Measurements from ENCODE around the gene NTRK1. TPM values are rescaled to one million over a fixed set of nuclear protein-coding genes. Genes with fewer than 3 reads are reported as not detected.

The NTRK1 gene
- total RNA-seq, 2 donors from 2014 or later: 0.59 to 31.4 TPM

DNA sequence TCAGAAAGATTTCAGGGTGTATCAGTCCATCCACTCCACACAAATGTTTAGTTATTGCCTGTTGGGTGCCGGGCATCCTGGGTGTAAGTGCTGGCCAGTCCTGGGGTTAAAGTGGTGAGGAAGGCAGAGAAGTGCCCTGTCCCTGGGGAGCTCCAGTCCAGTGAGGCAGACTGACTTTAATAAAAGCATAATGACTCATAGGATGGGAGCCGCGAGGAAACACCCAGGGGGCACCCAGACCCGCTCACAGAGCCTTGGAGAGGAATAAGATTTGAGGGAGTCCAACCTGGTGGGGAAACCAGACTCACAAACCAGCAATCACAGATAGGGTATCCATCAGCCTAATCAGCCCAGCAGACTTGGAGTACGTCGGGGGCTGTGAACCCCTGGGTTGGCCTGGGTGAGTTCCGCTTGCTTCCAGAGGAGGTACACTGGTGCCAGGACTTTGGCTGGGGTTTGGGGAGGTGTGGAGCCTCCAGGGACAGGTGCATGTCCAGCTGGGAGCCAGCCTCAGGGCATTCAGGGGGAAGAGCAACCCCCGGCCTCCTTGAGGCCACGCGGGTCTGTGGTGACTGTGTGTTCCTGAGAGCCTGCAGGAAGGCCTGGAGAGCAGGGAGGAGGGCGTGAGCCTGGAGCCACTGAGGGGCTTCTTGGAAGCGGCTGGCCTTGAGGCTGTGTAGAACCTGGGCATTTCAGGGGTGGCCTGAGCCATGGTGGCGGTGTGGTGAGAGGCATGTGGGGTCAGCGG is 36.6 kb downstream of the NTRK1 start:
- H3K27ac ChIP-seq: no peak overlapping the region
- no peak for TF ChIP-seq POLR2A (IDR thresholded peaks at IDR 0.05)
- TF ChIP-seq POLR2AphosphoS5 (IDR thresholded peaks at IDR 0.05): no peak
- TF ChIP-seq, protein P1, sequence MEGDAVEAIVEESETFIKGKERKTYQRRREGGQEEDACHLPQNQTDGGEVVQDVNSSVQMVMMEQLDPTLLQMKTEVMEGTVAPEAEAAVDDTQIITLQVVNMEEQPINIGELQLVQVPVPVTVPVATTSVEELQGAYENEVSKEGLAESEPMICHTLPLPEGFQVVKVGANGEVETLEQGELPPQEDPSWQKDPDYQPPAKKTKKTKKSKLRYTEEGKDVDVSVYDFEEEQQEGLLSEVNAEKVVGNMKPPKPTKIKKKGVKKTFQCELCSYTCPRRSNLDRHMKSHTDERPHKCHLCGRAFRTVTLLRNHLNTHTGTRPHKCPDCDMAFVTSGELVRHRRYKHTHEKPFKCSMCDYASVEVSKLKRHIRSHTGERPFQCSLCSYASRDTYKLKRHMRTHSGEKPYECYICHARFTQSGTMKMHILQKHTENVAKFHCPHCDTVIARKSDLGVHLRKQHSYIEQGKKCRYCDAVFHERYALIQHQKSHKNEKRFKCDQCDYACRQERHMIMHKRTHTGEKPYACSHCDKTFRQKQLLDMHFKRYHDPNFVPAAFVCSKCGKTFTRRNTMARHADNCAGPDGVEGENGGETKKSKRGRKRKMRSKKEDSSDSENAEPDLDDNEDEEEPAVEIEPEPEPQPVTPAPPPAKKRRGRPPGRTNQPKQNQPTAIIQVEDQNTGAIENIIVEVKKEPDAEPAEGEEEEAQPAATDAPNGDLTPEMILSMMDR (IDR thresholded peaks at IDR 0.05): no peak
- WGBS: 90% methylated on average over 11 of the region's 14 CpGs
- no peak for DNase-seq (ENCODE audit: low spot score)
- H3K27me3 ChIP-seq (replicated peaks; ENCODE audit: insufficient read depth): peaks cover 6% of the 10 kb centered on the region
- intact Hi-C loops (cut with DNase I): no loop called here
- no peaks in the 10 kb centered on the region for H3K36me3 ChIP-seq
- H3K4me1 ChIP-seq (replicated peaks): peaks cover 3% of the 10 kb centered on the region
- H3K9me3 ChIP-seq: no peaks in the 10 kb centered on the region
- H3K4me3 ChIP-seq: no peak overlapping the region

DNA sequence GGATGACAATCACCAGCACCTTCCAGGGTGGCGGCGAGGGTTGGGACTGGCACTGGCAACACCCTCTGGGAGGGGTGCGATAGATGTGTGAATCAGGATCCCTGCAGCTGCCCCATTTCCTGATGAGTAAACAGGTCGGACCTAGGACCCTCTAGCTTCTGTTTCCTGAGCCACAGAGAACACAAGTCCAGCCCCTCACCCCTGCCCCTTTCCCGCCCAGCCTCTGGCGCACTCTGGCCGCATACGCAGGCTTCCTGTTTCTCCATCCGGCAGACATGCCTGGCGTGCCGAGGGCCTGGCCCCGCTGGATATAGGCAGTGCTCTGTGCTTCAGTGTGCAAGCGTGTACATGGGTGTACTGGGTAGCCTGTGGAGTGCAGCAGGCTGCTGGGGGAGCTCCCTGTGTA is 37.5 kb downstream of the NTRK1 start:
- TF ChIP-seq POLR2A (IDR thresholded peaks at IDR 0.05) (no peak), POLR2AphosphoS5 (IDR thresholded peaks at IDR 0.05) (no peak)
- TF ChIP-seq, protein P1 (IDR thresholded peaks at IDR 0.05): no peak
- 65% methylated on average over 13 of the region's 13 CpGs for WGBS
- DNase-seq (ENCODE audit: low spot score): no peak
- peaks cover 6% of the 10 kb centered on the region for H3K27me3 ChIP-seq (replicated peaks; ENCODE audit: insufficient read depth)
- H3K27ac ChIP-seq: no peak overlapping the region
- no peaks in the 10 kb centered on the region for H3K9me3 ChIP-seq
- intact Hi-C loops (cut with DNase I): no loop called here
- no peaks in the 10 kb centered on the region for H3K36me3 ChIP-seq
- no peak overlapping the region for H3K4me3 ChIP-seq
- H3K4me1 ChIP-seq (replicated peaks): peaks cover under 1% of the 10 kb centered on the region

DNA sequence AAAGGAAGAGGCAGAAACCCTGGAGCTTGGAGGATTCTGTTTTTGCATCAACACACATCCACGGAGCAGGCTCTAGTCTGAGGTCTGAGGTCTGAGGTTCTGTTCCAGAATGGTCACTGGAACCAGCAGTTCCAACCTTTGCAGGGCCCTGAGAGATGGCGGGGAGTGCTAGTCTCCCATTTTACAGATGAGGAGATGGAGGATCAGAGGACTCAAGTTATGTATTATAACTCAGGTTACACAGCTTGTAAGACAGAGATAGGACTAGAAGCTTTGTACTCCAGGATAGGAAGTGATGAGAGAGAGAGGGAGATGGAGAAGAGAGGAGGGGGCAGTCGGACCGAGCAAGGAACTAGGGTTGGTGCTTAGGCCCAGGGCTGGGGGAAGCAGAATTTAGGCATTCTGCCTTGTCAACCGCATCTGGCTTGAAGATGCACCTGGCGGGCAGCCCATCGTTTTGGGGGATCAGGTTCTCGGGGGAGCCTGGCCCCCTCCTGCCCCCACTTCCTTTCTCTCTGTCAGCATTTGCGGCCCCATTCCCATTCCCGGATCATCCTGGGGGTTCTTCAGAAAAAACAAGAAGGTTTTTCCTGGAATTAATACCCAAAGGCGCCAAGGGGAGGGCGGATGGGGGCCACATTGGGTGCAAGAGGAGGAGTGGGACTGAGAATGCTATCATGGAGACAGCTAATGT is 38.5 kb downstream of the NTRK1 start:
- no peaks in the 10 kb centered on the region for H3K36me3 ChIP-seq
- H3K4me3 ChIP-seq: no peak overlapping the region
- DNase-seq (ENCODE audit: low spot score): no peak
- H3K9me3 ChIP-seq: no peaks in the 10 kb centered on the region
- no peaks in the 10 kb centered on the region for H3K4me1 ChIP-seq (replicated peaks)
- H3K27me3 ChIP-seq (replicated peaks; ENCODE audit: insufficient read depth): peaks cover 4% of the 10 kb centered on the region
- H3K27ac ChIP-seq: no peak overlapping the region
- intact Hi-C loops (cut with DNase I): no loop called here
- TF ChIP-seq POLR2AphosphoS5 (IDR thresholded peaks at IDR 0.05): no peak
- TF ChIP-seq POLR2A (IDR thresholded peaks at IDR 0.05): no peak
- TF ChIP-seq, protein P1 (IDR thresholded peaks at IDR 0.05): no peak
- 86% methylated on average over 12 of the region's 12 CpGs for WGBS

DNA sequence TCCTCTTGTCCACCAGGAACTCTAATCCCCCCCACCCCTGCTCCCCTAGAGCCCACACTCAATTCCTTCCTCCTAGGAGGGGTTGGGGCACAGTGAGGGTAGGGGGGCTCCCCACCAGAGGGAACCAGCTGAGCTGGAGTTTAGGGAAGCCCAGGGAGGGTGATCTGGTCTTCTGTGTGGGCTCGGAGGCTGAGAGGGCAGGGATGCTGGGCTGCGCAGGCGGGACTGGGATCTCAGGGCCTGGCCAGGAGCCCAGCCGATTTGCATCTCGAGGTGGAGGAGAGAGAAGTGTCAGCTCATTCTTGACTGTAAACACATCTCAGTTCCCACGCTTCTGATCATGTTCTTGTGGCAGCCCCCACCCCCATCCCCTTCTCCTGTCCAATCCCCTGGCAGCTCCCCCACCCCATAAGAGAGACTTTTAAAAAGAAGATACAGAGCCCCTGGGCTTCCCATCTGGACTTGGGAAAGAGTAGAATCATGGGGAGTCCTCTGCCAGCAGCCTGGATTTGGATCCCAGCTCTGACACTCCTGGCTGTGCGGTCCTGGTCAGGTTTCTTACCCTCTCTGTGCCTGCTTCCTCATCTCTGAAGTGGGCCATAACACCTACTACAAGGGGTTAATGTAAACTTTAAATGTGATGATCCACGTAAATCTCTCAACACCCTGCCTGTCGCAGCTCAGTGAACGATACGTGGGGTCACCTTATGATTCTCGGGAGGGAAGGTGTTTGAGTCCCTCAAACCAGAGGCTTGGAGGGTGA is 39.5 kb downstream of the NTRK1 start:
- Histone ChIP-seq H3K9me3 (no peaks in the 10 kb centered on the region), H3K27ac (no peak overlapping the region), H3K27me3 (replicated peaks; ENCODE audit: insufficient read depth) (peaks cover 4% of the 10 kb centered on the region), H3K4me1 (replicated peaks) (no peaks in the 10 kb centered on the region), H3K4me3 (no peak overlapping the region), H3K36me3 (no peaks in the 10 kb centered on the region)
- intact Hi-C loops (cut with DNase I): no loop called here
- DNase-seq (ENCODE audit: low spot score): no peak
- TF ChIP-seq, protein P1 (IDR thresholded peaks at IDR 0.05): no peak
- TF ChIP-seq POLR2AphosphoS5 (IDR thresholded peaks at IDR 0.05): no peak
- no peak for TF ChIP-seq POLR2A (IDR thresholded peaks at IDR 0.05)
- 62% methylated on average over 12 of the region's 12 CpGs for WGBS

All from prostate gland (tissue), 2 donors.